ENCODE results near the gene EML2. TPM values are rescaled to one million over a fixed set of nuclear protein-coding genes. Genes with fewer than 3 reads are reported as not detected.

EML2 gene
- total RNA-seq, 2 experiments from 2014 or later: 136 to 146 TPM

- Mint-ChIP-seq H3K27ac (no peak overlapping the region), H3K27me3 (peaks cover 28% of the 10 kb centered on the region), H3K9me3 (no peaks in the 10 kb centered on the region), H3K36me3 (ENCODE audit: low read depth) (no peaks in the 10 kb centered on the region), H3K4me1 (peaks cover 19% of the 10 kb centered on the region), H3K4me3 (no peak overlapping the region)
- ChIA-PET POLR2A (interaction anchor here (1.9 kb wide), 1 partner anchor 52 kb away, joined by 6 read pairs; no protein-coding TSS in a partner anchor), CTCF (interaction anchor here (0.6 to 2.2 kb wide), 4 partner anchors 40 to 313 kb away, joined by 3 to 19 read pairs (median 4); partner anchors contain the start of genes QPCTL and SNRPD2)
- DNase-seq: no peak
These were observed 48.7 kb downstream of the EML2 start for GRCh38 chr19:45590300-45591003.

- ChIA-PET POLR2A (no interaction called here), CTCF (interaction anchor here (1.3 kb wide), 1 partner anchor 92 kb away, joined by 3 read pairs; no protein-coding TSS in a partner anchor)
- peaks cover 24% of the 10 kb centered on the region for H3K27me3 Mint-ChIP-seq
- no peak overlapping the region for H3K27ac Mint-ChIP-seq
- DNase-seq: no peak
- H3K4me3 Mint-ChIP-seq: no peak overlapping the region
- H3K4me1 Mint-ChIP-seq: peaks cover 26% of the 10 kb centered on the region
- no peaks in the 10 kb centered on the region for H3K36me3 Mint-ChIP-seq (ENCODE audit: low read depth)
- H3K9me3 Mint-ChIP-seq: no peaks in the 10 kb centered on the region
These were observed 49.4 kb downstream of the EML2 start for GRCh38 chr19:45589768-45590167.

- POLR2A ChIA-PET: interaction anchor here (1.0 kb wide), 1 partner anchor 54 kb away, joined by 3 read pairs; no protein-coding TSS in a partner anchor
These were observed 51.3 kb downstream of the EML2 start for GRCh38 chr19:45587873-45588272.

GRCh38 chr19:45585158-45585577, 54.0 kb downstream of the EML2 start:
- POLR2A ChIA-PET: interaction anchor here (1.0 to 2.8 kb wide), 8 partner anchors 20 to 117 kb away, joined by 3 to 16 read pairs (median 7); partner anchors contain the start of genes EML2, FOSB and PPM1N
- H3K36me3 Mint-ChIP-seq (ENCODE audit: low read depth): peaks cover 17% of the 10 kb centered on the region
- no peak for DNase-seq
- H3K4me1 Mint-ChIP-seq: peaks cover 22% of the 10 kb centered on the region
- H3K27me3 Mint-ChIP-seq: peaks cover 11% of the 10 kb centered on the region
- H3K9me3 Mint-ChIP-seq: no peaks in the 10 kb centered on the region
- CTCF ChIA-PET: interaction anchor here (1.0 to 4.2 kb wide), 3 partner anchors 57 to 107 kb away, joined by 3 to 23 read pairs (median 3); partner anchors contain the start of gene QPCTL
- H3K4me3 Mint-ChIP-seq: peak overlapping the region; percentile 96
- H3K27ac Mint-ChIP-seq: peak overlapping the region; percentile 91

More at GRCh38 chr19:45587873-45588272, 51.3 kb downstream of the EML2 start:
- CTCF ChIA-PET: interaction anchor here (0.9 to 1.6 kb wide), 2 partner anchors 11 to 53 kb away, joined by 3 read pairs; no protein-coding TSS in a partner anchor
- Mint-ChIP-seq H3K4me1 (peaks cover 30% of the 10 kb centered on the region), H3K9me3 (no peaks in the 10 kb centered on the region), H3K27me3 (peaks cover 24% of the 10 kb centered on the region), H3K27ac (no peak overlapping the region), H3K4me3 (no peak overlapping the region), H3K36me3 (ENCODE audit: low read depth) (peaks cover 7% of the 10 kb centered on the region)
- no peak for DNase-seq

GRCh38 chr19:45584332-45585157, 54.7 kb downstream of the EML2 start, which contains the start of gene OPA3:
Gene OPA3 (minus strand): TSS chr19:45584802. CDS start chr19:45584764, 38 bp downstream.
- Mint-ChIP-seq H3K4me3 (peak within 1 kb of the TSS; percentile 96), H3K27ac (peak within 1 kb of the TSS; percentile 91), H3K9me3 (no peaks in the 10 kb centered on the region), H3K36me3 (ENCODE audit: low read depth) (peaks cover 17% of the 10 kb centered on the region), H3K4me1 (peaks cover 22% of the 10 kb centered on the region), H3K27me3 (peaks cover 5% of the 10 kb centered on the region)
- POLR2A ChIA-PET: interaction anchor here (1.0 to 2.8 kb wide), 14 partner anchors 21 to 116 kb away, joined by 3 to 16 read pairs (median 4); partner anchors contain the start of genes EML2, FOSB, PPM1N and QPCTL
- DNase-seq: peak; percentile 100
- CTCF ChIA-PET: interaction anchor here (1.0 to 4.2 kb wide), 7 partner anchors 13 to 108 kb away, joined by 3 to 23 read pairs (median 6); partner anchors contain the start of gene QPCTL

- peaks cover 39% of the 10 kb centered on the region for H3K4me1 Mint-ChIP-seq
- ChIA-PET CTCF (interaction anchor here (0.7 kb wide), 1 partner anchor 61 kb away, joined by 3 read pairs; no protein-coding TSS in a partner anchor), POLR2A (no interaction called here)
- H3K27me3 Mint-ChIP-seq: no peaks in the 10 kb centered on the region
- no peak for DNase-seq
- peaks cover 17% of the 10 kb centered on the region for H3K36me3 Mint-ChIP-seq (ENCODE audit: low read depth)
- peak overlapping the region; percentile 5 for H3K4me3 Mint-ChIP-seq
- no peaks in the 10 kb centered on the region for H3K9me3 Mint-ChIP-seq
- H3K27ac Mint-ChIP-seq: no peak overlapping the region
These were observed 57.6 kb downstream of the EML2 start for GRCh38 chr19:45581576-45581975.

GRCh38 chr19:45578861-45579260, 60.3 kb downstream of the EML2 start:
- H3K9me3 Mint-ChIP-seq: no peaks in the 10 kb centered on the region

GRCh38 chr19:45577111-45577905, 61.9 kb downstream of the EML2 start:
- Mint-ChIP-seq H3K4me1 (peaks cover 25% of the 10 kb centered on the region), H3K9me3 (no peaks in the 10 kb centered on the region), H3K4me3 (no peak overlapping the region), H3K36me3 (ENCODE audit: low read depth) (peaks cover 7% of the 10 kb centered on the region), H3K27ac (no peak overlapping the region), H3K27me3 (no peaks in the 10 kb centered on the region)
- ChIA-PET CTCF (interaction anchor here (0.6 to 1.5 kb wide), 2 partner anchors 32 to 58 kb away, joined by 3 to 4 read pairs; no protein-coding TSS in a partner anchor), POLR2A (no interaction called here)
- no peak for DNase-seq

More at GRCh38 chr19:45578861-45579260, 60.3 kb downstream of the EML2 start:
- CTCF ChIA-PET: no interaction called here
- peaks cover 31% of the 10 kb centered on the region for H3K4me1 Mint-ChIP-seq
- H3K4me3 Mint-ChIP-seq: no peak overlapping the region
- DNase-seq: no peak
- H3K27me3 Mint-ChIP-seq: no peaks in the 10 kb centered on the region
- H3K27ac Mint-ChIP-seq: no peak overlapping the region
- POLR2A ChIA-PET: no interaction called here
- H3K36me3 Mint-ChIP-seq (ENCODE audit: low read depth): peaks cover 13% of the 10 kb centered on the region

GRCh38 chr19:45576682-45577081, 62.5 kb downstream of the EML2 start:
- no peak overlapping the region for H3K4me3 Mint-ChIP-seq
- ChIA-PET POLR2A (no interaction called here), CTCF (no interaction called here)
- peaks cover 23% of the 10 kb centered on the region for H3K4me1 Mint-ChIP-seq
- H3K27me3 Mint-ChIP-seq: no peaks in the 10 kb centered on the region
- DNase-seq: no peak
- peaks cover 6% of the 10 kb centered on the region for H3K36me3 Mint-ChIP-seq (ENCODE audit: low read depth)
- H3K9me3 Mint-ChIP-seq: no peaks in the 10 kb centered on the region
- no peak overlapping the region for H3K27ac Mint-ChIP-seq

GRCh38 chr19:45575216-45575615, 64.0 kb downstream of the EML2 start:
- Mint-ChIP-seq H3K9me3 (no peaks in the 10 kb centered on the region), H3K4me3 (no peak overlapping the region), H3K27ac (no peak overlapping the region), H3K4me1 (peaks cover 19% of the 10 kb centered on the region), H3K27me3 (no peaks in the 10 kb centered on the region), H3K36me3 (ENCODE audit: low read depth) (no peaks in the 10 kb centered on the region)
- DNase-seq: no peak
- POLR2A ChIA-PET: no interaction called here
- CTCF ChIA-PET: interaction anchor here (1.4 to 2.0 kb wide), 2 partner anchors 17 to 31 kb away, joined by 3 to 6 read pairs; no protein-coding TSS in a partner anchor

GRCh38 chr19:45574526-45574925, 64.7 kb downstream of the EML2 start:
- Mint-ChIP-seq H3K4me1 (peaks cover 24% of the 10 kb centered on the region), H3K9me3 (no peaks in the 10 kb centered on the region), H3K36me3 (ENCODE audit: low read depth) (no peaks in the 10 kb centered on the region), H3K27ac (no peak overlapping the region), H3K27me3 (no peaks in the 10 kb centered on the region), H3K4me3 (no peak overlapping the region)
- ChIA-PET POLR2A (no interaction called here), CTCF (interaction anchor here (0.6 to 2.0 kb wide), 3 partner anchors 16 to 44 kb away, joined by 3 to 6 read pairs (median 4); no protein-coding TSS in a partner anchor)
- no peak for DNase-seq

Data from activated CD4-positive, alpha-beta memory T cell treated with anti-CD3 and anti-CD28 coated beads, Interleukin-2, amount 10 ng/mL, durations not matched to agents 7 days and 5 days (primary cell).